ENCODE measurements around the gene CUTA.

The CUTA gene

GRCh38 chr6:33442283-33442682 lies 24.4 kb upstream of the CUTA start:
- POLR2A ChIA-PET = interaction anchor here (1.0 to 3.9 kb wide), 2 partner anchors 8 to 11 kb away, joined by 3 to 18 read pairs; partner anchors contain the start of gene ZBTB9
- DNase-seq (ENCODE audit: extremely low spot score) = no peak
- CTCF ChIA-PET = no interaction called here
- TF ChIP-seq SUZ12 (IDR thresholded peaks at IDR 0.05) = no peak
- no peak for TF ChIP-seq ELF4 (IDR thresholded peaks at IDR 0.05)
- no peak for TF ChIP-seq BHLHE40 (IDR thresholded peaks at IDR 0.05; ENCODE audit: borderline replicate concordance)
- no peak for TF ChIP-seq HDGF (IDR thresholded peaks at IDR 0.05; ENCODE audit: borderline replicate concordance)
- no peak for TF ChIP-seq L3MBTL2 (conservative IDR thresholded peaks at IDR 0.05)
- TF ChIP-seq LEF1 (IDR thresholded peaks at IDR 0.05; ENCODE audit: borderline replicate concordance) = no peak
- no peak for TF ChIP-seq ZNF384 (IDR thresholded peaks at IDR 0.05)
- TF ChIP-seq TARDBP (IDR thresholded peaks at IDR 0.05) = no peak
- TF ChIP-seq FOXM1 (IDR thresholded peaks at IDR 0.05; ENCODE audit: borderline replicate concordance) = no peak
- no peak for TF ChIP-seq CTBP1 (IDR thresholded peaks at IDR 0.05; ENCODE audit: borderline replicate concordance)
- TF ChIP-seq SP1 (IDR thresholded peaks at IDR 0.05) = no peak
- TF ChIP-seq FOXA1 (IDR thresholded peaks at IDR 0.05) = no peak
- no peak for TF ChIP-seq ARNT (IDR thresholded peaks at IDR 0.05)
- TF ChIP-seq FOXK2 (IDR thresholded peaks at IDR 0.05) = no peak
- TF ChIP-seq PKNOX1 (IDR thresholded peaks at IDR 0.05) = no peak
- TF ChIP-seq NFRKB (IDR thresholded peaks at IDR 0.05) = no peak

- ChIA-PET POLR2A (interaction anchor here (1.0 to 3.9 kb wide), 2 partner anchors 8 to 12 kb away, joined by 3 to 18 read pairs; partner anchors contain the start of gene ZBTB9), CTCF (no interaction called here)
- TF ChIP-seq ARNT (IDR thresholded peaks at IDR 0.05) (no peak), BHLHE40 (IDR thresholded peaks at IDR 0.05; ENCODE audit: borderline replicate concordance) (no peak), FOXA1 (IDR thresholded peaks at IDR 0.05) (no peak), ELF4 (IDR thresholded peaks at IDR 0.05) (no peak), TARDBP (IDR thresholded peaks at IDR 0.05) (no peak), ZNF384 (IDR thresholded peaks at IDR 0.05) (no peak), FOXM1 (IDR thresholded peaks at IDR 0.05; ENCODE audit: borderline replicate concordance) (no peak), HDGF (IDR thresholded peaks at IDR 0.05; ENCODE audit: borderline replicate concordance) (no peak)
- no peak for DNase-seq (ENCODE audit: extremely low spot score)
These were observed 23.6 kb upstream of the CUTA start for GRCh38 chr6:33441457-33441856.

GRCh38 chr6:33440649-33441309 lies 22.9 kb upstream of the CUTA start:
- POLR2A ChIA-PET = interaction anchor here (1.0 to 3.9 kb wide), 2 partner anchors 9 to 13 kb away, joined by 3 to 18 read pairs; partner anchors contain the start of gene ZBTB9
- CTCF ChIA-PET = no interaction called here
- TF ChIP-seq L3MBTL2 (conservative IDR thresholded peaks at IDR 0.05) (no peak), FOXA1 (IDR thresholded peaks at IDR 0.05) (no peak), BHLHE40 (IDR thresholded peaks at IDR 0.05; ENCODE audit: borderline replicate concordance) (no peak), HDGF (IDR thresholded peaks at IDR 0.05; ENCODE audit: borderline replicate concordance) (no peak), LEF1 (IDR thresholded peaks at IDR 0.05; ENCODE audit: borderline replicate concordance) (no peak), SP1 (IDR thresholded peaks at IDR 0.05) (no peak), TARDBP (IDR thresholded peaks at IDR 0.05) (no peak), NFRKB (IDR thresholded peaks at IDR 0.05) (no peak), FOXM1 (IDR thresholded peaks at IDR 0.05; ENCODE audit: borderline replicate concordance) (no peak), ARNT (IDR thresholded peaks at IDR 0.05) (no peak)
- no peak for DNase-seq (ENCODE audit: extremely low spot score)

GRCh38 chr6:33439956-33440648 lies 22.2 kb upstream of the CUTA start:
- DNase-seq (ENCODE audit: extremely low spot score) = no peak
- TF ChIP-seq SP1 (IDR thresholded peaks at IDR 0.05) (no peak), FOXK2 (IDR thresholded peaks at IDR 0.05) (no peak), PKNOX1 (IDR thresholded peaks at IDR 0.05) (no peak), FOXA1 (IDR thresholded peaks at IDR 0.05) (no peak), HDGF (IDR thresholded peaks at IDR 0.05; ENCODE audit: borderline replicate concordance) (no peak), ARNT (IDR thresholded peaks at IDR 0.05) (no peak), BHLHE40 (IDR thresholded peaks at IDR 0.05; ENCODE audit: borderline replicate concordance) (no peak), TARDBP (IDR thresholded peaks at IDR 0.05) (no peak), LEF1 (IDR thresholded peaks at IDR 0.05; ENCODE audit: borderline replicate concordance) (no peak)
- ChIA-PET POLR2A (interaction anchor here (1.0 to 3.9 kb wide), 3 partner anchors 10 to 23 kb away, joined by 3 to 18 read pairs (median 3); partner anchors contain the start of gene ZBTB9), CTCF (no interaction called here)

GRCh38 chr6:33438978-33439594 lies 21.2 kb upstream of the CUTA start:
- ChIA-PET CTCF (no interaction called here), POLR2A (interaction anchor here (3.9 kb wide), 1 partner anchor 14 kb away, joined by 18 read pairs; the partner anchor contains the start of gene ZBTB9)
- TF ChIP-seq SP1 (IDR thresholded peaks at IDR 0.05) (no peak), ELF4 (IDR thresholded peaks at IDR 0.05) (no peak), LEF1 (IDR thresholded peaks at IDR 0.05; ENCODE audit: borderline replicate concordance) (no peak), PKNOX1 (IDR thresholded peaks at IDR 0.05) (no peak), CTBP1 (IDR thresholded peaks at IDR 0.05; ENCODE audit: borderline replicate concordance) (no peak), NFRKB (IDR thresholded peaks at IDR 0.05) (no peak), SUZ12 (IDR thresholded peaks at IDR 0.05) (no peak), FOXK2 (IDR thresholded peaks at IDR 0.05) (no peak), FOXM1 (IDR thresholded peaks at IDR 0.05; ENCODE audit: borderline replicate concordance) (no peak)
- DNase-seq (ENCODE audit: extremely low spot score) = no peak

Measured in HEK293T (cell line).